ENCODE data around the gene CRYBB3.

- TF ChIP-seq, protein P1, sequence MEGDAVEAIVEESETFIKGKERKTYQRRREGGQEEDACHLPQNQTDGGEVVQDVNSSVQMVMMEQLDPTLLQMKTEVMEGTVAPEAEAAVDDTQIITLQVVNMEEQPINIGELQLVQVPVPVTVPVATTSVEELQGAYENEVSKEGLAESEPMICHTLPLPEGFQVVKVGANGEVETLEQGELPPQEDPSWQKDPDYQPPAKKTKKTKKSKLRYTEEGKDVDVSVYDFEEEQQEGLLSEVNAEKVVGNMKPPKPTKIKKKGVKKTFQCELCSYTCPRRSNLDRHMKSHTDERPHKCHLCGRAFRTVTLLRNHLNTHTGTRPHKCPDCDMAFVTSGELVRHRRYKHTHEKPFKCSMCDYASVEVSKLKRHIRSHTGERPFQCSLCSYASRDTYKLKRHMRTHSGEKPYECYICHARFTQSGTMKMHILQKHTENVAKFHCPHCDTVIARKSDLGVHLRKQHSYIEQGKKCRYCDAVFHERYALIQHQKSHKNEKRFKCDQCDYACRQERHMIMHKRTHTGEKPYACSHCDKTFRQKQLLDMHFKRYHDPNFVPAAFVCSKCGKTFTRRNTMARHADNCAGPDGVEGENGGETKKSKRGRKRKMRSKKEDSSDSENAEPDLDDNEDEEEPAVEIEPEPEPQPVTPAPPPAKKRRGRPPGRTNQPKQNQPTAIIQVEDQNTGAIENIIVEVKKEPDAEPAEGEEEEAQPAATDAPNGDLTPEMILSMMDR (IDR thresholded peaks at IDR 0.05 in 8 of 11, conservative IDR thresholded peaks at IDR 0.05 in 3 of 11) = no peak
- TF ChIP-seq POLR2A (IDR thresholded peaks at IDR 0.05) (no peak), POLR2AphosphoS5 (IDR thresholded peaks at IDR 0.05) (no peak)
Measured at GRCh38 chr22:25187469-25187868, 12.2 kb upstream of the CRYBB3 start.

Data from spleen (tissue), 7 donors.